ENCODE results near the gene CLPTM1.
"Not testable (repeated sequence)": the region's sequence is repeated elsewhere in the genome, so short reads cannot be mapped to it uniquely, and the experiment has no call there.

CLPTM1 gene

DNA sequence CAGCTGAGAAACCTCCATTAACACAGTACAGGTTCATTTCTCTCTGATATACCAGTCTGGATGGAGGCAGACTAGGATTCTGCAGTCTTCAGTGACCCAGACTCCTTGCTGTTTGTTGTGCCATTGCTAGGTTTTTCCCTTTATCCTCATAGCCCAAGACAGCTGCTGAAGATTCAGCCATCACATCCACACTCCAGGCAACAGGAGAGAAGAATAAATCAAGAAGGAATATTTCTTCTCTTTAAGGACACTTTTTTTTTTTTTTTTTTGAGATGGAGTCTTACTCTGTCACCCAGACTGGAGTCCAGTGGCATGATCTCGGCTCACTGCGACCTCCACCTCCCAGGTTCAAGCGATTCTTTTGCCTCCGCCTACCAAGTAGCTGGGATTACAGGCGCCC is 14.3 kb downstream of the CLPTM1 start:
- Histone ChIP-seq H3K14ac (ENCODE audit: low read length in 2 of 2) (no peak overlapping the region), H2BK120ac (ENCODE audit: low read depth, low read length) (no peak overlapping the region), H2BK15ac (ENCODE audit: low read depth, poor library complexity, severe bottlenecking) (no peak overlapping the region), H2AK5ac (ENCODE audit: low read length, severe bottlenecking) (no peak overlapping the region), H2BK12ac (ENCODE audit: low read length in 2 of 2) (no peak overlapping the region), H3K18ac (ENCODE audit: low read depth in 1 of 2, low read length in 2 of 2) (no peak overlapping the region), H2AFZ (ENCODE audit: low read depth, low read length) (no peak overlapping the region), H3K79me1 (replicated peaks; ENCODE audit: low read length, poor library complexity, severe bottlenecking) (peaks cover 31% of the 10 kb centered on the region), H4K91ac (ENCODE audit: low read length) (no peak overlapping the region), H3K4me3 (ENCODE audit: insufficient read depth in 1 of 2, low read depth in 1 of 2, low read length in 2 of 2) (no peak overlapping the region), H3K27me3 (ENCODE audit: control insufficient read depth in 1 of 2, insufficient read depth in 1 of 2, low read length in 2 of 2) (no peaks in the 10 kb centered on the region), H3K4me1 (ENCODE audit: control insufficient read depth, insufficient read depth, low read depth, low read length) (peaks cover 2% of the 10 kb centered on the region), H2BK5ac (ENCODE audit: low read depth, low read length, poor library complexity, severe bottlenecking) (no peak overlapping the region), H3K27ac (ENCODE audit: low read length, poor library complexity, severe bottlenecking) (no peak overlapping the region), H3K23ac (ENCODE audit: low read length in 2 of 2) (no peak overlapping the region), H3K4ac (ENCODE audit: low read depth in 1 of 2, low read length in 2 of 2) (no peak overlapping the region), H3K4me2 (ENCODE audit: low read length, poor library complexity, severe bottlenecking) (no peak overlapping the region), H3K9me3 (ENCODE audit: control insufficient read depth, low read length) (no peaks in the 10 kb centered on the region), H4K8ac (ENCODE audit: low read length) (no peak overlapping the region), H3K36me3 (ENCODE audit: control insufficient read depth in 1 of 2, insufficient read depth in 2 of 2, low read depth in 1 of 2, low read length in 2 of 2) (peaks cover 49 to 60% of the 10 kb centered on the region in 2 experiments), H3K9ac (ENCODE audit: low read length) (no peak overlapping the region)
- no peak for DNase-seq
- 98% methylated on average over 5 of the region's 5 CpGs for WGBS

DNA sequence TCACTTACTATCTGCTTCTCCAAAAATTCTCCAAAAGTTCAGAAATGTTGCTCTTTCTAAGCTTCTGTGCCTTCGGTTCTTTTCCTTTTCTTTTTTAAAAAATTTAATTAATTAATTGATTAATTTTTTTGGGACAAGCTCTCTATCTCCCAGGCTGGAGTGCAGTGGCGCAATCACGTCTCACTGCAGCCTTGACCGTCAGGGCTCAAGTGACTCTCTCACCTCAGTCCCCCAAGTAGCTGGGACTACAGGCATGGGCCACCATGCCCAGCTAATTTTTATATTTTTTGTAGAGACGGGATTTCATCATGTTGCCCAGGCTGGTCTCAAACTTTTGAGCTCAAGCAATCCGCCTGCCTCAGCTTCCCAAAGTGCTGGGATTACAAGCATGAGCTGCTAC is 16.3 kb downstream of the CLPTM1 start:
- H3K18ac ChIP-seq (ENCODE audit: low read depth in 1 of 2, low read length in 2 of 2); H2AFZ ChIP-seq (ENCODE audit: low read depth, low read length); H3K14ac ChIP-seq (ENCODE audit: low read length in 2 of 2); H2BK120ac ChIP-seq (ENCODE audit: low read depth, low read length); H2AK5ac ChIP-seq (ENCODE audit: low read length, severe bottlenecking); H3K23ac ChIP-seq (ENCODE audit: low read length in 2 of 2); H3K9me3 ChIP-seq (ENCODE audit: control insufficient read depth, low read length); H3K4ac ChIP-seq (ENCODE audit: low read depth in 1 of 2, low read length in 2 of 2); DNase-seq; H3K4me1 ChIP-seq (ENCODE audit: control insufficient read depth, insufficient read depth, low read depth, low read length); H4K8ac ChIP-seq (ENCODE audit: low read length); H4K91ac ChIP-seq (ENCODE audit: low read length); H2BK12ac ChIP-seq (ENCODE audit: low read length in 2 of 2); H2BK5ac ChIP-seq (ENCODE audit: low read depth, low read length, poor library complexity, severe bottlenecking); H2BK15ac ChIP-seq (ENCODE audit: low read depth, poor library complexity, severe bottlenecking); H3K9ac ChIP-seq (ENCODE audit: low read length); H3K27ac ChIP-seq (ENCODE audit: low read length, poor library complexity, severe bottlenecking); H3K4me2 ChIP-seq (ENCODE audit: low read length, poor library complexity, severe bottlenecking); H3K4me3 ChIP-seq (ENCODE audit: insufficient read depth in 1 of 2, low read depth in 1 of 2, low read length in 2 of 2); H3K27me3 ChIP-seq (ENCODE audit: control insufficient read depth in 1 of 2, insufficient read depth in 1 of 2, low read length in 2 of 2): not testable (repeated sequence)
- H3K36me3 ChIP-seq (ENCODE audit: control insufficient read depth in 1 of 2, insufficient read depth in 2 of 2, low read depth in 1 of 2, low read length in 2 of 2) = peaks cover 61 to 67% of the 10 kb centered on the region in 2 experiments
- WGBS = 94% methylated on average over 5 of the region's 6 CpGs
- H3K79me1 ChIP-seq (replicated peaks; ENCODE audit: low read length, poor library complexity, severe bottlenecking) = peaks cover 32% of the 10 kb centered on the region

DNA sequence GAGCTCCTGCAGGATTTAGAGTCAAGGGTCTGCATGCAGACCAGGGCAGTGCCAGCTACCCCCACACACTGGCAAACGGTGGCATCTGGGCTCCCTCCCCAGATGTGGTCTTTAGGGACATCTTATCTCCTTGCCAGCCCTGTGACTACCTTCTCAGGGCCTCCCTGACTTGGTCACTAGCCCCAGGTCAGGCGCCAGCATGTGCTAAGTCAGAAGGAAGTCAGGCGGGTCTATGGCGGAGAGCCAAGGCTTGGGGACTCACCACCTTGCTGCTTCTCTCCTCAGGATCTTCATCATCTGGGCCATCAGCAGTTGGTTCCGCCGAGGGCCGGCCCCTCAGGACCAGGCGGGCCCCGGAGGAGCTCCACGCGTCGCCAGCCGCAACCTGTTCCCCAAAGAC is 17.6 kb downstream of the CLPTM1 start:
- H3K4me3 ChIP-seq (ENCODE audit: insufficient read depth in 1 of 2, low read depth in 1 of 2, low read length in 2 of 2) = no peak overlapping the region
- no peaks in the 10 kb centered on the region for H3K9me3 ChIP-seq (ENCODE audit: control insufficient read depth, low read length)
- H2AFZ ChIP-seq (ENCODE audit: low read depth, low read length) = no peak overlapping the region
- no peak overlapping the region for H3K27ac ChIP-seq (ENCODE audit: low read length, poor library complexity, severe bottlenecking)
- H3K4me2 ChIP-seq (ENCODE audit: low read length, poor library complexity, severe bottlenecking) = no peak overlapping the region
- H2BK12ac ChIP-seq (ENCODE audit: low read length in 2 of 2) = no peak overlapping the region
- no peak overlapping the region for H3K14ac ChIP-seq (ENCODE audit: low read length in 2 of 2)
- peaks cover 37% of the 10 kb centered on the region for H3K79me1 ChIP-seq (replicated peaks; ENCODE audit: low read length, poor library complexity, severe bottlenecking)
- no peak overlapping the region for H3K9ac ChIP-seq (ENCODE audit: low read length)
- no peak overlapping the region for H4K91ac ChIP-seq (ENCODE audit: low read length)
- peaks cover 63 to 74% of the 10 kb centered on the region in 2 experiments for H3K36me3 ChIP-seq (ENCODE audit: control insufficient read depth in 1 of 2, insufficient read depth in 2 of 2, low read depth in 1 of 2, low read length in 2 of 2)
- no peak for DNase-seq
- WGBS = 97% methylated on average over 13 of the region's 13 CpGs
- H3K27me3 ChIP-seq (ENCODE audit: control insufficient read depth in 1 of 2, insufficient read depth in 1 of 2, low read length in 2 of 2) = no peaks in the 10 kb centered on the region
- H2BK120ac ChIP-seq (ENCODE audit: low read depth, low read length) = no peak overlapping the region
- peaks cover 2% of the 10 kb centered on the region for H3K4me1 ChIP-seq (ENCODE audit: control insufficient read depth, insufficient read depth, low read depth, low read length)
- H2BK5ac ChIP-seq (ENCODE audit: low read depth, low read length, poor library complexity, severe bottlenecking) = no peak overlapping the region
- no peak overlapping the region for H4K8ac ChIP-seq (ENCODE audit: low read length)
- no peak overlapping the region for H3K23ac ChIP-seq (ENCODE audit: low read length in 2 of 2)
- no peak overlapping the region for H3K4ac ChIP-seq (ENCODE audit: low read depth in 1 of 2, low read length in 2 of 2)
- no peak overlapping the region for H3K18ac ChIP-seq (ENCODE audit: low read depth in 1 of 2, low read length in 2 of 2)
- H2BK15ac ChIP-seq (ENCODE audit: low read depth, poor library complexity, severe bottlenecking) = no peak overlapping the region
- no peak overlapping the region for H2AK5ac ChIP-seq (ENCODE audit: low read length, severe bottlenecking)

DNA sequence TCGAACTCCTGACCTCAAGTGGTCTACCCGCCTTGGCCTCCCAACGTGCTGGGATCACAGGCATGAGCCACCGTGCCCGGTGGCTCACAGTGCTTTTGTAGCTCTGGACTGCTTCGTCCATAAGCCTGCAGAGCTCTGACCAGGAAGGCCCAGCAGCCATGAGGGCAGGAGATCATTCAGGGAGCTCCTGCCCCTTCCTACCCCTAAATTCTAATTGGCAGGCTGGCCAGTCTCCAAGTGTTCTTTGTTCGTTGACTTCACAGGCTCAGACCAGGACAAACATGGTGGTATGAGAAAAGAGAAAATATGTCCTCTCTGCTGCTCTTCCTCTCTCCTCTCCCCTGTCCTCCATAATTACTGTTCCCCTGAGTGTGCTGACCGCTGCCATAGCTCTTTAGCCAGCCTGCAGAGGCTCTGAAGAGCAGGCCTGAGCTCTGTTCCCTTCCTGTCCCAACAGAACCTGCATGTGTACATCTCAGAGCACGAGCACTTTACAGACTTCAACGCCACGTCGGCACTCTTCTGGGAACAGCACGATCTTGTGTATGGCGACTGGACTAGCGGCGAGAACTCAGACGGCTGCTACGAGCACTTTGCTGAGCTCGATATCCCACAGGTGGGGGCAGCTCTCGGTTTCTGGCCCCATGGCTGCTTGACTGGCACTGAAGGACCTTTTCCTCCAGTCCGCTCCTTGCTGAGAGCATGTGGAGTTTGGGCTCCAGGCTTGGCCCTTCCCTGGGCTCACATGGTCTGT is 19.0 kb downstream of the CLPTM1 start:
- no peak overlapping the region for H3K27ac ChIP-seq (ENCODE audit: low read length, poor library complexity, severe bottlenecking)
- H2BK12ac ChIP-seq (ENCODE audit: low read length in 2 of 2) = no peak overlapping the region
- no peak overlapping the region for H2BK15ac ChIP-seq (ENCODE audit: low read depth, poor library complexity, severe bottlenecking)
- H3K18ac ChIP-seq (ENCODE audit: low read depth in 1 of 2, low read length in 2 of 2) = no peak overlapping the region
- H2AK5ac ChIP-seq (ENCODE audit: low read length, severe bottlenecking) = no peak overlapping the region
- no peak for DNase-seq
- no peak overlapping the region for H3K4me2 ChIP-seq (ENCODE audit: low read length, poor library complexity, severe bottlenecking)
- no peak overlapping the region for H2BK120ac ChIP-seq (ENCODE audit: low read depth, low read length)
- no peak overlapping the region for H3K14ac ChIP-seq (ENCODE audit: low read length in 2 of 2)
- H3K9me3 ChIP-seq (ENCODE audit: control insufficient read depth, low read length) = no peaks in the 10 kb centered on the region
- H3K27me3 ChIP-seq (ENCODE audit: control insufficient read depth in 1 of 2, insufficient read depth in 1 of 2, low read length in 2 of 2) = no peaks in the 10 kb centered on the region
- H4K91ac ChIP-seq (ENCODE audit: low read length) = no peak overlapping the region
- no peak overlapping the region for H2AFZ ChIP-seq (ENCODE audit: low read depth, low read length)
- H3K4ac ChIP-seq (ENCODE audit: low read depth in 1 of 2, low read length in 2 of 2) = no peak overlapping the region
- peaks cover 64 to 74% of the 10 kb centered on the region in 2 experiments for H3K36me3 ChIP-seq (ENCODE audit: control insufficient read depth in 1 of 2, insufficient read depth in 2 of 2, low read depth in 1 of 2, low read length in 2 of 2)
- no peak overlapping the region for H4K8ac ChIP-seq (ENCODE audit: low read length)
- no peak overlapping the region for H3K4me3 ChIP-seq (ENCODE audit: insufficient read depth in 1 of 2, low read depth in 1 of 2, low read length in 2 of 2)
- no peak overlapping the region for H2BK5ac ChIP-seq (ENCODE audit: low read depth, low read length, poor library complexity, severe bottlenecking)
- H3K79me1 ChIP-seq (replicated peaks; ENCODE audit: low read length, poor library complexity, severe bottlenecking) = peaks cover 30% of the 10 kb centered on the region
- WGBS = 98% methylated on average over 21 of the region's 21 CpGs
- no peak overlapping the region for H3K9ac ChIP-seq (ENCODE audit: low read length)
- no peak overlapping the region for H3K23ac ChIP-seq (ENCODE audit: low read length in 2 of 2)
- H3K4me1 ChIP-seq (ENCODE audit: control insufficient read depth, insufficient read depth, low read depth, low read length) = no peaks in the 10 kb centered on the region

Data from mesenchymal stem cell (in vitro differentiated cells and primary cell).